Body of pancreas (tissue), 4 donors: ENCODE measurements around the gene DNER.

ENCODE experiments used
- POLR2A ChIP-seq, 3 donors: fragments of 450-650 bp; IDR thresholded peaks; one replicate each; pipeline ENCODE4 v1.6.1; 2016; ENCODE audit warnings: antibody characterized with exemption in 3 of 3, mild to moderate bottlenecking in 2 of 3
- TF ChIP-seq, protein P1 (sequence below), 7 experiments: fragments of 450-650 bp in 4 of 7; fragments of 200-600 bp in 3 of 7; sonication (generic) in 3 of 7; IDR thresholded peaks; one replicate each; pipeline ENCODE4 v1.5.1; 2016 to 2019; ENCODE audit warnings: antibody characterized with exemption in 7 of 7

DNA sequence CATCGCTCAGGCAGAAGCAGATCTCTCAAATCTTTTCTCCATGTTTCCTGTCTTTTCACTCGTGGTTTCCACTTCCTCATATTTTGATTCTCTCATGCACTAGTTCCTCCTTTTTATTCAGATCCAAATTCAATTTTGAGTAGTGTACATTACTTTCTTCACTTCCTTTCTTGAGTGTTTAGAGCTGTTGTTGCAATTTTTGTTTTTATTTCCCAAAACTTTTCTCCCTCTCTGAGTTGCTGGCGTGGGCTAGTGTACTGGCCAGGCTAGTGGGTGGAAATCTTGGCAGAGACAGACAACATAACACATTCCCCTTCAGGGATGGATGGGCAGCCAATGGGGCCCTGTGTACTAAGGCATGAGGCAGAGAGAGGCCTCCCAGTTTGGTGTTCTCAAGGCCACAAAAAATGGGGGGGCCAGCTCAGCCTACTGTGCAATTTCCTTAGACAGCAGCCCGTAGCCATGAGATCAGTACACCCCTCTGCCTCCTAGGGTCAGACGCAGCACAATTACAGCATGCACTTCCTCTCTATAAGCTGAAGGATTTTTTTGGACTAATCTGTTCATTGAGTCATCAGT lies 298.1 kb downstream of the DNER start:
- TF ChIP-seq, protein P1, sequence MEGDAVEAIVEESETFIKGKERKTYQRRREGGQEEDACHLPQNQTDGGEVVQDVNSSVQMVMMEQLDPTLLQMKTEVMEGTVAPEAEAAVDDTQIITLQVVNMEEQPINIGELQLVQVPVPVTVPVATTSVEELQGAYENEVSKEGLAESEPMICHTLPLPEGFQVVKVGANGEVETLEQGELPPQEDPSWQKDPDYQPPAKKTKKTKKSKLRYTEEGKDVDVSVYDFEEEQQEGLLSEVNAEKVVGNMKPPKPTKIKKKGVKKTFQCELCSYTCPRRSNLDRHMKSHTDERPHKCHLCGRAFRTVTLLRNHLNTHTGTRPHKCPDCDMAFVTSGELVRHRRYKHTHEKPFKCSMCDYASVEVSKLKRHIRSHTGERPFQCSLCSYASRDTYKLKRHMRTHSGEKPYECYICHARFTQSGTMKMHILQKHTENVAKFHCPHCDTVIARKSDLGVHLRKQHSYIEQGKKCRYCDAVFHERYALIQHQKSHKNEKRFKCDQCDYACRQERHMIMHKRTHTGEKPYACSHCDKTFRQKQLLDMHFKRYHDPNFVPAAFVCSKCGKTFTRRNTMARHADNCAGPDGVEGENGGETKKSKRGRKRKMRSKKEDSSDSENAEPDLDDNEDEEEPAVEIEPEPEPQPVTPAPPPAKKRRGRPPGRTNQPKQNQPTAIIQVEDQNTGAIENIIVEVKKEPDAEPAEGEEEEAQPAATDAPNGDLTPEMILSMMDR (IDR thresholded peaks at IDR 0.05): no peak
- no peak for TF ChIP-seq POLR2A (IDR thresholded peaks at IDR 0.05)
